ENCODE results near the gene SDCCAG8. TPM values are rescaled to one million over a fixed set of nuclear protein-coding genes. Genes with fewer than 3 reads are reported as not detected.

Gene SDCCAG8
- total RNA-seq, 6 experiments from 2014 or later, result 13.4 to 20.6 (median 15.6) TPM

- TF ChIP-seq CTCF (IDR thresholded peaks at IDR 0.05) (no peak), POLR2A (IDR thresholded peaks at IDR 0.05) (no peak)
- Histone ChIP-seq H3K9me3 (no peaks in the 10 kb centered on the region), H3K27ac (no peak overlapping the region), H3K27me3 (no peaks in the 10 kb centered on the region), H3K4me1 (no peaks in the 10 kb centered on the region), H3K4me3 (no peak overlapping the region), H3K36me3 (no peaks in the 10 kb centered on the region)
- WGBS (ENCODE audit: insufficient coverage, low coverage, low lambda C conversion rate, missing lambda C conversion rate), result 91% methylated on average over 6 of the region's 8 CpGs
- intact Hi-C loops (cut with DNase I), result no loop called here
- ATAC-seq (no peak), DNase-seq (no peak)
Measured at GRCh38 chr1:243390162-243390791, 134.4 kb downstream of the SDCCAG8 start.

- Histone ChIP-seq H3K4me3 (no peak overlapping the region), H3K36me3 (no peaks in the 10 kb centered on the region), H3K4me1 (no peaks in the 10 kb centered on the region), H3K9me3 (no peaks in the 10 kb centered on the region), H3K27me3 (no peaks in the 10 kb centered on the region), H3K27ac (no peak overlapping the region)
- WGBS (ENCODE audit: insufficient coverage, low coverage, low lambda C conversion rate, missing lambda C conversion rate), result no CpG with 5 or more reads among the region's 1 CpG
- intact Hi-C loops (cut with DNase I), result no loop called here
- ATAC-seq, result peak in 1 of 4 donors; percentile 20
- DNase-seq, result no peak
- TF ChIP-seq POLR2A (IDR thresholded peaks at IDR 0.05) (no peak), CTCF (IDR thresholded peaks at IDR 0.05) (no peak)
Measured at GRCh38 chr1:243391355-243391754, 135.5 kb downstream of the SDCCAG8 start.

GRCh38 chr1:243393096-243393495, 137.3 kb downstream of the SDCCAG8 start:
- DNase-seq, result no peak
- Histone ChIP-seq H3K4me3 (no peak overlapping the region), H3K4me1 (peaks cover 0 to 6% (median 0%) of the 10 kb centered on the region in 4 donors), H3K27me3 (no peaks in the 10 kb centered on the region), H3K9me3 (no peaks in the 10 kb centered on the region), H3K27ac (peak overlapping the region in 1 of 3 donors; percentile 1), H3K36me3 (no peaks in the 10 kb centered on the region)
- ATAC-seq, result no peak
- 80% methylated on average over 4 of the region's 4 CpGs for WGBS (ENCODE audit: insufficient coverage, low coverage, low lambda C conversion rate, missing lambda C conversion rate)
- intact Hi-C loops (cut with DNase I), result no loop called here
- TF ChIP-seq CTCF (IDR thresholded peaks at IDR 0.05) (no peak), POLR2A (IDR thresholded peaks at IDR 0.05) (no peak)

- Histone ChIP-seq H3K27ac (peak overlapping the region; percentile 51 to 86 (median 71)), H3K4me3 (peak overlapping the region; percentile 1 to 38 (median 13)), H3K27me3 (no peaks in the 10 kb centered on the region), H3K9me3 (no peaks in the 10 kb centered on the region), H3K36me3 (no peaks in the 10 kb centered on the region), H3K4me1 (peaks cover 0 to 14% (median 0%) of the 10 kb centered on the region in 4 donors)
- DNase-seq (no peak), ATAC-seq (no peak)
- intact Hi-C loops (cut with DNase I), result no loop called here
- 47% methylated on average over 4 of the region's 4 CpGs for WGBS (ENCODE audit: insufficient coverage, low coverage, low lambda C conversion rate, missing lambda C conversion rate)
- TF ChIP-seq CTCF (IDR thresholded peaks at IDR 0.05) (no peak), POLR2A (IDR thresholded peaks at IDR 0.05) (no peak)
Measured at GRCh38 chr1:243394066-243394465, 138.2 kb downstream of the SDCCAG8 start.
